A673 (cell line): ENCODE measurements around the gene RNF34.

ENCODE experiments used
- EZH2 ChIP-seq: fragments of 200-600 bp; sonication (generic); IDR thresholded peaks from 2 replicates; pipeline ENCODE4 v1.6.1; 2017; ENCODE audit warnings: borderline replicate concordance, low read depth, mild to moderate bottlenecking, mixed read lengths, antibody characterized with exemption, low read length; ENCODE audit not compliant: poor library complexity, severe bottlenecking
- TF ChIP-seq, protein P1 (sequence below): fragments of 300-800, 200-600 bp; sonication (generic); conservative IDR thresholded peaks from 2 replicates; pipeline ENCODE4 v1.5.1; 2017; ENCODE audit warnings: low read depth, mild to moderate bottlenecking, antibody characterized with exemption, low read length, moderate library complexity, mixed read lengths

DNA sequence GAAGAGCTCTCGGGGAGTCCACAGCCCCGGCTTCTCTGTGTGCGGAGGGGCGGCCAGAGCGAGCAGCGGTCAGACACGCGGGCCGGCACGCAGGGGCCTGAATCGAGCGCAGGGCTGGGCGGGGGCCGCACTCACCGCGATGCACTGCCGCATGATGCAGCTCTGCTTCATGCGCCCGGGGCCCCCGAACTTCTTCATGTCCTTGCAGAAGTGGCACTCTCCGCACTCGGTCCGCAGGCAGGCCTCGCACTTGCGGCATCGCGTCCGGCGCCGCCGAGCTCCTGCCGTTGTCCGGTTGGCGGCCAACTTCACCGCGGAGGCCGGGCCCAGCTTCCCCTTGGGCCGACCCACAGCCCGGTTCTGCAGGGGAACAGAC is 53.1 kb downstream of the RNF34 start:
- no peak for TF ChIP-seq EZH2
- TF ChIP-seq, protein P1, sequence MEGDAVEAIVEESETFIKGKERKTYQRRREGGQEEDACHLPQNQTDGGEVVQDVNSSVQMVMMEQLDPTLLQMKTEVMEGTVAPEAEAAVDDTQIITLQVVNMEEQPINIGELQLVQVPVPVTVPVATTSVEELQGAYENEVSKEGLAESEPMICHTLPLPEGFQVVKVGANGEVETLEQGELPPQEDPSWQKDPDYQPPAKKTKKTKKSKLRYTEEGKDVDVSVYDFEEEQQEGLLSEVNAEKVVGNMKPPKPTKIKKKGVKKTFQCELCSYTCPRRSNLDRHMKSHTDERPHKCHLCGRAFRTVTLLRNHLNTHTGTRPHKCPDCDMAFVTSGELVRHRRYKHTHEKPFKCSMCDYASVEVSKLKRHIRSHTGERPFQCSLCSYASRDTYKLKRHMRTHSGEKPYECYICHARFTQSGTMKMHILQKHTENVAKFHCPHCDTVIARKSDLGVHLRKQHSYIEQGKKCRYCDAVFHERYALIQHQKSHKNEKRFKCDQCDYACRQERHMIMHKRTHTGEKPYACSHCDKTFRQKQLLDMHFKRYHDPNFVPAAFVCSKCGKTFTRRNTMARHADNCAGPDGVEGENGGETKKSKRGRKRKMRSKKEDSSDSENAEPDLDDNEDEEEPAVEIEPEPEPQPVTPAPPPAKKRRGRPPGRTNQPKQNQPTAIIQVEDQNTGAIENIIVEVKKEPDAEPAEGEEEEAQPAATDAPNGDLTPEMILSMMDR, result no peak
